K562 treated with DMSO at 1 percent for 48 hours (cell line): Measurements from ENCODE around the gene KAT2B. TPM values are rescaled to one million over a fixed set of nuclear protein-coding genes. Genes with fewer than 3 reads are reported as not detected.

Experiments used
- total RNA-seq: library from RNA; unstranded; fragments of 300-600 nt; gene quantifications from 2 replicates; pipeline ENCODE4 v1.2.3, GENCODE V29; 2022; ENCODE audit warnings: low replicate concordance; ENCODE audit errors: extremely low read depth

KAT2B gene
- not detected in 2 replicates for total RNA-seq

GRCh38 chr3:20039765-20040547 lies at the start of gene KAT2B:
TSS of gene KAT2B (plus strand) at chr3:20040446. CDS start at chr3:20040478, 32 bp downstream.

DNA sequence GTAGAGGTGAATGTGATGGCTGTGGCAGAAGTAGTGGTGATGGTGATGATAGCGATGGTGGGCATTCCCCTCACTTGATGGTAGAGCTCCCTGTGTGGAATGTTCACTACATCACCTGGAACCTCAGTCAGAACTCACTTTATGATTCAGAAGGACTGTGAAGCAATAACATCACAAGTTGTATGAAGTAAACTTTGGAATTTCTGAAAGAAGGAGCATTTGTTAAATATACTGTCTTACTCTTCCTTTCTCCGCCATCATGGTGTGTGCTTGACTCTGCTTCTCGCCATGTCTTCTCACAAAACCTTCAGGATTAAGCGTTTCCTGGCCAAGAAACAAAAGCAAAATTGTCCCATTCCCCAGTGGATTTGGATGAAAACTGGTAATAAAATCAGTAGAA lies 28.1 kb upstream of the KAT2B start, which contains the start of gene PP2D1:
PP2D1 (minus strand) TSS at position 101 of the 400 bp plus-strand sequence. CDS start 192 bp downstream, outside the sequence.

DNA sequence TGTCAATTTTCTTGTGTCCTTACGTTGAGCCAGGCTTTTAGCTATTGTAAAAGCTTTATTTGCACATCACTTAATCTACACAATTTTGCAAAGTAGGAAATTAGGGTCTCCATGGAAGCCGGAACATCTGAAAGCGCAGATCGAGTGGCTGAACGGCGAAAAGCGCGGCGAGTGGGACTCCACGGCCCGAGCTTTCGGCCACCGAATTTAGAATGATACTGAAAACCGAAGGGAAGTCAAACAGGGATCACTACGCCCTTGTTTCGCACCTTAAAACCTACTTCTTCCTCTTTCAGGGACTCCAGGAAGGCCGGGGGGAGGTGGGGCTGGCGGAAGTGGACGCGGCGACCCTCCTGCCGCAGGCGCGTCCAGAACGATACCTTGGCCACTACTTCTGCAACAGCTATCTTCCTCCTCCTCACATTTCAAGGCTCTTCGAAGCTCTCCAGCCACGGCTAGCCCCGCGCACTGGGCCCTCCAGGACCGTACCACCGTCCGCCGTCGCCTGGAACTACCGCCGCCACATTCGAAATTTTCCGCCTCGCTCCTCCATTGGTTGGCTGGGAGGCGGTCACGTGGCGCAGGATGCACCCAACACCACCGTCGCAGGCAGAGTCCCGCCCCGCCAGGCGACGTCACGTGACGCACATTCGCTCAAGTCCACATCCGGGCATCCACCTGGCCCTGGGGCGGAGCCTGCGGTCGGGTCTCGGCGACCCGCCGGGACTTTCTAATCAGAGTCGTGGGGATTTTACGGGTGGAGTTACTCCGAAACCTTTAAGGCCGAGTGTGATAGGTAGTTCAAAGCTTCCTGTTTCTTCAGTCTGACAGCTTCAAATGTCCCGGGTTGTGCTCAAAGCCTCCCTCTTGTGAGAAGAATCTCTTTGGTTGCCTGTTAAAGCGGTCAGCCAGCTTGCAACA lies 145.7 kb downstream of the KAT2B start, which contains the start of gene SGO1:
SGO1 (minus strand) TSS at position 528 of the 921 bp plus-strand sequence. CDS start 2,179 bp downstream, outside the sequence.

Other genes with a start within 250 kb of the KAT2B start
- gene EFHB, start 106.2 kb upstream of the KAT2B start, total RNA-seq, result not detected in 2 replicates
- gene RAB5A, start 93.3 kb upstream of the KAT2B start, total RNA-seq, result not detected in 2 replicates
- not detected in 2 replicates for gene PP2D1, start 28.2 kb upstream of the KAT2B start, total RNA-seq
- not detected in 2 replicates for gene SGO1, start 145.8 kb downstream of the KAT2B start, total RNA-seq